ENCODE measurements around the gene SLC16A3.

DNA sequence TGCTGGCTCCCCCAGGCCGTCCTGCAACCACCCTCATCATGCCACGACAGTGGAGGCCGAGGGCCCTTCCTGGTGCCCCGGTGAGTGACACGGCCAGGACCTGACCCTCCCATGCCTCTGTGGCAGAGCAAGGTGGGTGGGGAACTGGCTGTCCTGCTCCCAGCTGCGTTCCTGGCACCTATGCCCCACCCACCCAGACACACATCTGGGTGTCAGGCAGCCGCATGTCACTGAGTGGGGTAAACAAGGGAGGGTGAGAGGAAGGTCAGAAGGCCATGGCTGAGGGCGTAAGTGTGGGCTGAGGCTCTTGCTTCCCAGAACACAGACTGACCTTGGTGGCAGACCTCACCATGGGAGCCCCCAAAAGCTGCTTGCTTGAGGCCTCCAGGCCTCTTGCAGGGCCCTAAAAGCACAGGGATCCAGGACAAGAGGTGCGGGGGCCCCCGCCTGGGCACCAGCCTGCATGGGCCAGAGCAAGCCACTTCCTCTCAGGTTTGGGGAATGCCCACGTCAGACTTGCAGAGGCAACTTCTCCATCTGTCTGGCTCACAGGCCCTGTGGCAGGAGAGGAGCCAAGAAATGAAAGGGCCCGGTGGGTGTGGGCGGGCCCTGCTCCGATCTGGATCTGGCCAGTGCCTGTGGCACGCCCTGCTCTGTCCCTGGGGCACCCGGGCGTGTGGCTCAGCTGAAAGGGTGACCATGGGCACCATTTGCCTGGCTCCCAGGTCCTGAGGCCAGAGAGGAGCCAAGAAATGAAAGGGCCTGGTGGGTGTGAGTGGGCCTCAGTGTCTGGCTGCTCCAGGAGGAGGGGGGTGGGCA is 12.3 kb upstream of the SLC16A3 start:
- TF ChIP-seq, protein P1, sequence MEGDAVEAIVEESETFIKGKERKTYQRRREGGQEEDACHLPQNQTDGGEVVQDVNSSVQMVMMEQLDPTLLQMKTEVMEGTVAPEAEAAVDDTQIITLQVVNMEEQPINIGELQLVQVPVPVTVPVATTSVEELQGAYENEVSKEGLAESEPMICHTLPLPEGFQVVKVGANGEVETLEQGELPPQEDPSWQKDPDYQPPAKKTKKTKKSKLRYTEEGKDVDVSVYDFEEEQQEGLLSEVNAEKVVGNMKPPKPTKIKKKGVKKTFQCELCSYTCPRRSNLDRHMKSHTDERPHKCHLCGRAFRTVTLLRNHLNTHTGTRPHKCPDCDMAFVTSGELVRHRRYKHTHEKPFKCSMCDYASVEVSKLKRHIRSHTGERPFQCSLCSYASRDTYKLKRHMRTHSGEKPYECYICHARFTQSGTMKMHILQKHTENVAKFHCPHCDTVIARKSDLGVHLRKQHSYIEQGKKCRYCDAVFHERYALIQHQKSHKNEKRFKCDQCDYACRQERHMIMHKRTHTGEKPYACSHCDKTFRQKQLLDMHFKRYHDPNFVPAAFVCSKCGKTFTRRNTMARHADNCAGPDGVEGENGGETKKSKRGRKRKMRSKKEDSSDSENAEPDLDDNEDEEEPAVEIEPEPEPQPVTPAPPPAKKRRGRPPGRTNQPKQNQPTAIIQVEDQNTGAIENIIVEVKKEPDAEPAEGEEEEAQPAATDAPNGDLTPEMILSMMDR (conservative IDR thresholded peaks at IDR 0.05; ENCODE audit: low read depth, low read length), result no peak
- no peak for TF ChIP-seq RAD21 (IDR thresholded peaks at IDR 0.05; ENCODE audit: low read length)
